IMR-90 (cell line): Measurements from ENCODE around the gene DGLUCY.

Source experiments
- CTCF ChIP-seq: conservative IDR thresholded peaks from 2 replicates; pipeline ENCODE4 v1.5.1; 2012; ENCODE audit warnings: mild to moderate bottlenecking, low read depth, low read length, improper control_type of control experiment
- POLR2A ChIP-seq: IDR thresholded peaks from 2 replicates; pipeline ENCODE4 v1.6.1; 2012; ENCODE audit warnings: mild to moderate bottlenecking, low read depth, low read length
- RFX5 ChIP-seq: IDR thresholded peaks from 2 replicates; pipeline ENCODE4 v1.8.0; 2012; ENCODE audit warnings: low read depth, mild to moderate bottlenecking, low read length, moderate library complexity

GRCh38 chr14:91135039-91135438, 21.2 kb downstream of the DGLUCY start:
- TF ChIP-seq CTCF (no peak), RFX5 (no peak), POLR2A (no peak)
